Tibial nerve (tissue), 3 donors: ENCODE results near the gene SOCS4.

Experiments used
- POLR2A ChIP-seq, 2 donors: fragments of 450-650 bp; IDR thresholded peaks; one replicate each; pipeline ENCODE4 v1.6.1; 2017; ENCODE audit warnings: antibody characterized with exemption in 2 of 2, mild to moderate bottlenecking in 2 of 2, moderate library complexity in 2 of 2
- TF ChIP-seq, protein P1 (sequence below), 5 experiments: fragments of 200-600 bp in 3 of 5; fragments of 450-650 bp in 2 of 5; sonication (generic) in 3 of 5; IDR thresholded peaks; one replicate each; pipeline ENCODE4 v1.5.1; 2016 to 2019; ENCODE audit warnings: antibody characterized with exemption in 5 of 5, mild to moderate bottlenecking in 3 of 5, moderate library complexity in 2 of 5

DNA sequence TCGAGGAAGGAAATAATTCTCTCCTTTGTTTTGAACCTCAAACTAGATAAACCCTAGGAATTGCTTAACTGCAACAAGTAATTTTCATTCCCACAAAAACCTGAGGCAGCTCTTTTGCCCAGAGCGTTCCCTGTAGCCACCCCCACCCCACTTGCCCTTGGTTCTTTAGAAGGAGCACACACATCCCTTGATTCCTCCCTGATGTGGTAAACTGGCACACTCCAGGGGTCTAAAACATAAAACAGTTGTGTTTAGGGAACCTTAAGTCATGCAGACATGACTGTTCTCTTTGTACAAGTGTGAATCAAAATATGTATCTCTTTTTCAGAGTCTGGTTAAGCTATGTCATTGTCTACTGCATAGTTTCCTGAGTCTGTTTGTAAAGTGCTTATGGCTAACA, 38.4 kb downstream of the SOCS4 start:
- TF ChIP-seq, protein P1, sequence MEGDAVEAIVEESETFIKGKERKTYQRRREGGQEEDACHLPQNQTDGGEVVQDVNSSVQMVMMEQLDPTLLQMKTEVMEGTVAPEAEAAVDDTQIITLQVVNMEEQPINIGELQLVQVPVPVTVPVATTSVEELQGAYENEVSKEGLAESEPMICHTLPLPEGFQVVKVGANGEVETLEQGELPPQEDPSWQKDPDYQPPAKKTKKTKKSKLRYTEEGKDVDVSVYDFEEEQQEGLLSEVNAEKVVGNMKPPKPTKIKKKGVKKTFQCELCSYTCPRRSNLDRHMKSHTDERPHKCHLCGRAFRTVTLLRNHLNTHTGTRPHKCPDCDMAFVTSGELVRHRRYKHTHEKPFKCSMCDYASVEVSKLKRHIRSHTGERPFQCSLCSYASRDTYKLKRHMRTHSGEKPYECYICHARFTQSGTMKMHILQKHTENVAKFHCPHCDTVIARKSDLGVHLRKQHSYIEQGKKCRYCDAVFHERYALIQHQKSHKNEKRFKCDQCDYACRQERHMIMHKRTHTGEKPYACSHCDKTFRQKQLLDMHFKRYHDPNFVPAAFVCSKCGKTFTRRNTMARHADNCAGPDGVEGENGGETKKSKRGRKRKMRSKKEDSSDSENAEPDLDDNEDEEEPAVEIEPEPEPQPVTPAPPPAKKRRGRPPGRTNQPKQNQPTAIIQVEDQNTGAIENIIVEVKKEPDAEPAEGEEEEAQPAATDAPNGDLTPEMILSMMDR (IDR thresholded peaks at IDR 0.05) = no peak
- no peak for TF ChIP-seq POLR2A (IDR thresholded peaks at IDR 0.05)
